Activated CD4-positive, CD25-positive, alpha-beta regulatory T cell treated with anti-CD3 and anti-CD28 coated beads, Interleukin-2, amount 50 U/mL, for 16 hours (primary cell): ENCODE data around the gene MAD1L1.

Experiments used
- DNase-seq: peaks from one replicate; pipeline ENCODE4 v3.0.0-alpha.2; 2020; ENCODE audit warnings: low read depth, low spot score

Gene MAD1L1

GRCh38 chr7:1916601-1916970 lies 316.2 kb downstream of the MAD1L1 start:
- no peak for DNase-seq

GRCh38 chr7:1915956-1916600 lies 316.7 kb downstream of the MAD1L1 start:
- DNase-seq: no peak

GRCh38 chr7:1915326-1915725 lies 317.4 kb downstream of the MAD1L1 start:
- DNase-seq: no peak

GRCh38 chr7:1914743-1915142 lies 318.0 kb downstream of the MAD1L1 start:
- no peak for DNase-seq

GRCh38 chr7:1914321-1914720 lies 318.4 kb downstream of the MAD1L1 start:
- DNase-seq: no peak

GRCh38 chr7:1913466-1914282 lies 319.1 kb downstream of the MAD1L1 start:
- DNase-seq: no peak

- DNase-seq: no peak
Measured at GRCh38 chr7:1912593-1913465, 319.9 kb downstream of the MAD1L1 start.

- no peak for DNase-seq
Measured at GRCh38 chr7:1911571-1911970, 321.2 kb downstream of the MAD1L1 start.

- no peak for DNase-seq
Measured at GRCh38 chr7:1910827-1911226, 321.9 kb downstream of the MAD1L1 start.

- no peak for DNase-seq
Measured at GRCh38 chr7:1910081-1910685, 322.6 kb downstream of the MAD1L1 start.

GRCh38 chr7:1909476-1909875 lies 323.3 kb downstream of the MAD1L1 start:
- no peak for DNase-seq

GRCh38 chr7:1908823-1909420 lies 323.8 kb downstream of the MAD1L1 start:
- no peak for DNase-seq

- no peak for DNase-seq
Measured at GRCh38 chr7:1907751-1908365, 324.9 kb downstream of the MAD1L1 start.

- no peak for DNase-seq
Measured at GRCh38 chr7:1906988-1907745, 325.6 kb downstream of the MAD1L1 start.

GRCh38 chr7:1906087-1906830 lies 326.5 kb downstream of the MAD1L1 start:
- DNase-seq: no peak

- DNase-seq: no peak
Measured at GRCh38 chr7:1902231-1902855, 330.4 kb downstream of the MAD1L1 start.

- no peak for DNase-seq
Measured at GRCh38 chr7:1901431-1902210, 331.1 kb downstream of the MAD1L1 start.

GRCh38 chr7:1900847-1901246 lies 331.9 kb downstream of the MAD1L1 start:
- DNase-seq: no peak
